OCI-LY3 (cell line): ENCODE measurements around the gene BPIFB4.

ENCODE experiments used
- EZH2phosphoT487 ChIP-seq: fragments of 200-600 bp; shearing (Covaris generic); IDR thresholded peaks from 2 replicates; pipeline ENCODE4 v1.6.1; 2018; ENCODE audit warnings: antibody characterized with exemption, mixed run types, low read depth
- TF ChIP-seq, protein P1 (sequence below): fragments of 200-600, 300-600 bp; sonication (generic); IDR thresholded peaks from 2 replicates; pipeline ENCODE4 v1.5.1; 2014; ENCODE audit warnings: antibody characterized with exemption, low read length, low read depth

DNA sequence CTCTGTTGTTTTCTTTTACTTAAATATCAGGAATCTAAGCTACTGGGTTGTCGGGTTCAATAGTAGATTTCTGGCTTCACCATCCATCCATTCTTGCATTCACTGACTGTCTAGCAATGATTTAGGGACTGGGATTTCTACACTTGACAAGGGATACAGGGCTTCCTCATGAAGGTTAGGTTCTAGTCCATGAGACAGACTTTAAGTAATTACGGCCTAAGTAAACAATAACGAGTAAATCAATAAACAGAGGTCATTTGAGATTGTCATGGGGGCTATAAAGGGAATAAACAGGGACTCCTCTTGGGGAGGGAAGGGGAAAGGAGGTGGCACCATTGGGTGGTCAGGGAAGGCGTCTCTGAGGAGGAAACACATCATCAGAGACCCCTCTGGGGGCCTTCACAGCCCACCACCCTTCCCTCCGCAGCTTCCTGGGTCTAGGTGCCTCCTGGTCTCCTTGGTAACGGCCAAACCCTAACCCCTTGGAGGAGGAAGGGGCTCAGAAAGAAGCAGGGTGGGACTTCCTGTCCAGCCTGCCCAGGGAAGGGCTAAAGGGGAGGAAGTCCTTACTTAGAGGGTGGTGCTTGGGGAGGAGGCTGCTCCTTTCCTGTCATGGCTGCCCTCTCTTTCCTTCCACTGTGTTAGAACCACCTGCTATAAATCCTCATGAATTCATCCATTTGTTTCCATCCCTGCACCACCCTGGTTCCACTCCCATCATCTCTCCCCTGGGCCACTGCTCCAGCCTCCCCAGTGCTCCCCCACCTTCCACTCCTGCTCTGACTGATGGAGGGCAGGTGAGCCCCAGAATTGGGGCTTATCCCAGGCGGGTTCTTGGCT, 33.3 kb downstream of the BPIFB4 start:
- TF ChIP-seq, protein P1, sequence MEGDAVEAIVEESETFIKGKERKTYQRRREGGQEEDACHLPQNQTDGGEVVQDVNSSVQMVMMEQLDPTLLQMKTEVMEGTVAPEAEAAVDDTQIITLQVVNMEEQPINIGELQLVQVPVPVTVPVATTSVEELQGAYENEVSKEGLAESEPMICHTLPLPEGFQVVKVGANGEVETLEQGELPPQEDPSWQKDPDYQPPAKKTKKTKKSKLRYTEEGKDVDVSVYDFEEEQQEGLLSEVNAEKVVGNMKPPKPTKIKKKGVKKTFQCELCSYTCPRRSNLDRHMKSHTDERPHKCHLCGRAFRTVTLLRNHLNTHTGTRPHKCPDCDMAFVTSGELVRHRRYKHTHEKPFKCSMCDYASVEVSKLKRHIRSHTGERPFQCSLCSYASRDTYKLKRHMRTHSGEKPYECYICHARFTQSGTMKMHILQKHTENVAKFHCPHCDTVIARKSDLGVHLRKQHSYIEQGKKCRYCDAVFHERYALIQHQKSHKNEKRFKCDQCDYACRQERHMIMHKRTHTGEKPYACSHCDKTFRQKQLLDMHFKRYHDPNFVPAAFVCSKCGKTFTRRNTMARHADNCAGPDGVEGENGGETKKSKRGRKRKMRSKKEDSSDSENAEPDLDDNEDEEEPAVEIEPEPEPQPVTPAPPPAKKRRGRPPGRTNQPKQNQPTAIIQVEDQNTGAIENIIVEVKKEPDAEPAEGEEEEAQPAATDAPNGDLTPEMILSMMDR = no peak
- TF ChIP-seq EZH2phosphoT487 = no peak
